Adrenal gland (tissue), 12 donors: ENCODE data around the gene MAP2K4. TPM values are rescaled to one million over a fixed set of nuclear protein-coding genes. Genes with fewer than 3 reads are reported as not detected.

Source experiments
- DNase-seq, 7 donors: peaks; one replicate each; pipeline ENCODE4 v3.0.0-alpha.2; 2019 to 2020
- H3K27ac ChIP-seq, 5 donors: fragments of 200-600 bp; sonication (generic) in 4 of 5; 1 replicate in 3 of 5; 2 replicates in 2 of 5; pipeline versions ENCODE4 v1.5.1 to v1.8.0; 2016 to 2020; ENCODE audit warnings: mild to moderate bottlenecking in 1 of 5
- H3K27me3 ChIP-seq: fragments of 200-600 bp; 2 replicates; pipeline ENCODE4 v1.8.0; 2021
- H3K36me3 ChIP-seq, 2 donors: fragments of 200-600 bp; replicated peaks in 1 of 2; 1 replicate in 1 of 2; 2 replicates in 1 of 2; pipeline versions ENCODE4 v1.5.1 to v1.8.0; 2018 to 2022
- H3K4me1 ChIP-seq, 2 donors: fragments of 200-600 bp; replicated peaks in 1 of 2; 1 replicate in 1 of 2; 2 replicates in 1 of 2; pipeline versions ENCODE4 v1.5.1 to v1.8.0; 2018 to 2021
- H3K4me3 ChIP-seq, 4 donors: fragments of 200-600 bp; sonication (generic) in 3 of 4; one replicate each; pipeline ENCODE4 v1.5.1; 2016 to 2018
- H3K9me3 ChIP-seq, 3 donors: fragments of 200-600 bp; sonication (generic) in 1 of 3; replicated peaks in 1 of 3; 1 replicate in 2 of 3; 2 replicates in 1 of 3; pipeline versions ENCODE4 v1.5.1 to v1.8.0; 2016 to 2021
- POLR2A ChIP-seq, 2 donors: fragments of 450-650 bp; IDR thresholded peaks; one replicate each; pipeline ENCODE4 v1.6.1; 2017; ENCODE audit warnings: antibody characterized with exemption in 2 of 2, mild to moderate bottlenecking in 2 of 2, moderate library complexity in 1 of 2
- WGBS, 4 donors: extraction: QIAGEN DNeasy Blood & Tissue Kit in 2 of 4; methylation state at CpG; one replicate each; pipeline versions ENCODE4 v1.1.5 to v1.1.7; 2013 to 2017; 5-methylcytosine and 5-hydroxymethylcytosine counted together
- intact Hi-C, 2 donors: fragments of 100-400 bp; cut with DNase I; formaldehyde crosslinking; loops; one replicate each; pipeline versions ENCODE4 v1.14.1 to v1.15.0; 2022 to 2023
- polyA plus RNA-seq, 3 donors: library from polyadenylated mRNA; stranded (reverse); fragments of 200-250 nt in 2 of 3; fragments of 350-450 nt in 1 of 3; fragmentation: Illumina TruSeq in 1 of 3; extraction: RNeasy Lipid Tissue Mini Kit (QIAGEN cat#74804) in 1 of 3; gene quantifications; one replicate each; pipeline ENCODE4 v1.2.3, GENCODE V29; 2013 to 2014
- total RNA-seq, 9 donors: library from RNA; depleted of rRNA in 4 of 9; stranded (reverse); fragments of >200 nt in 4 of 9; fragments of 120-200 nt in 1 of 9; fragmentation: NEBNext Ultra II Directional in 1 of 9; extraction: Animal tissue kit (Norgen Biotek cat#: 25700) in 1 of 9; gene quantifications; one replicate each; pipeline versions ENCODE4 v1.1.0 to v1.2.4, GENCODE V29; 2013 to 2023
- TF ChIP-seq, protein P1 (sequence below), 6 experiments: fragments of 450-650 bp in 4 of 6; fragments of 200-600 bp in 2 of 6; sonication (generic) in 1 of 6; IDR thresholded peaks; 1 replicate in 5 of 6; 2 replicates in 1 of 6; pipeline versions ENCODE4 v1.5.1 to v1.8.0; 2016 to 2021; ENCODE audit warnings: antibody characterized with exemption in 6 of 6, mild to moderate bottlenecking in 2 of 6, moderate library complexity in 1 of 6
- donor health status: healthy with polysubstance abuse.
- donor health status: Bipolar disorder and iron deficiency.
- donor health status: DM: yes; HTN: yes; CAD: no.
- donor health status: DM: no; HTN: no; CAD: no.
- donor health status: DM: no; HTN: no; CAD: no.
- donor health status: DM: yes; HTN: yes; CAD: no.

The MAP2K4 gene
- total and polyA plus RNA-seq, 12 donors, result 12.5 to 55.7 (median 32.0) TPM

DNA sequence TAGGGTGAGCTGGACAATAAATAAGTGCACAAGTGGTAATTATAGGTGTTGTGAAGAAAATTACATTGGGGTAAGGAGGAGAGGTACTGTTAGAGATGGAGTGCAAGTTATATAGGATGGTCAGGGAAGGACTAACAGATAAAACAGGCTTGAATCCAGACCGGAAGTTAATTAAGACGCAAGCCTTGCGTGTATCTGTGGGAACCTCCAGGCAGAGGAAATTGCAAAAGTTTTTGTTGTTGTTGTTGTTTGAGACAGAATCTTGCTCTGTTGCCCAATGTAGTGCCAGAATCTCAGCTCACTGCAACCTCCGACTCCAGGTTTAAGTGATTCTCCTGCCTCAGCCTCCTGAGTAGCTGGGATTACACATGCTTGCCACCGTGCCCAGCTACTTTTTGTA is 21.0 kb upstream of the MAP2K4 start:
- intact Hi-C loops, result no loop called here
- no peaks in the 10 kb centered on the region for H3K36me3 ChIP-seq

DNA sequence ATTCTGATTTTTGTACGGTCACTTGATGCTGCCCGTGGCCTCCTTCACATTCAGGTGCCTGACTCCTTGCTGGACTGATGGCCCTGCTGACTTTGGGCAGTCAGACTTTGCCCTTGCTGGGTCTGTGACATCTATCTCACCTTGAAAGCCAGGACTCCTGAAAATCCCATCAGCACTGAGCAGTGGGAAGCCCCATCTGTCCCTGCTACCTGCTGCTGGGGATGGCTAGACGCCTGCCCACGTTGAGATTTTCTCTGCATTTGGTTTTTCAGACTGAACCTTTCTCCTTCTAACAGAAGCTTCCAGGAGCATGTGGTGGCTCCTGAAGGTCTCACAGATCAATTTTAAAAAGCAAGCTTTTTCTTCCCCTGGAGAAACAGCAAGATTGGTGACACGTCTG is 13.2 kb upstream of the MAP2K4 start:
- DNase-seq, result no peak
- H3K9me3 ChIP-seq, result no peaks in the 10 kb centered on the region
- no peaks in the 10 kb centered on the region for H3K36me3 ChIP-seq
- WGBS, 4 donors, result 79 to 92% (median 90%) methylated on average over 5 of the region's 5 CpGs
- no peaks in the 10 kb centered on the region for H3K4me1 ChIP-seq
- H3K27ac ChIP-seq, result no peak overlapping the region
- TF ChIP-seq POLR2A (IDR thresholded peaks at IDR 0.05), result no peak
- TF ChIP-seq, protein P1, sequence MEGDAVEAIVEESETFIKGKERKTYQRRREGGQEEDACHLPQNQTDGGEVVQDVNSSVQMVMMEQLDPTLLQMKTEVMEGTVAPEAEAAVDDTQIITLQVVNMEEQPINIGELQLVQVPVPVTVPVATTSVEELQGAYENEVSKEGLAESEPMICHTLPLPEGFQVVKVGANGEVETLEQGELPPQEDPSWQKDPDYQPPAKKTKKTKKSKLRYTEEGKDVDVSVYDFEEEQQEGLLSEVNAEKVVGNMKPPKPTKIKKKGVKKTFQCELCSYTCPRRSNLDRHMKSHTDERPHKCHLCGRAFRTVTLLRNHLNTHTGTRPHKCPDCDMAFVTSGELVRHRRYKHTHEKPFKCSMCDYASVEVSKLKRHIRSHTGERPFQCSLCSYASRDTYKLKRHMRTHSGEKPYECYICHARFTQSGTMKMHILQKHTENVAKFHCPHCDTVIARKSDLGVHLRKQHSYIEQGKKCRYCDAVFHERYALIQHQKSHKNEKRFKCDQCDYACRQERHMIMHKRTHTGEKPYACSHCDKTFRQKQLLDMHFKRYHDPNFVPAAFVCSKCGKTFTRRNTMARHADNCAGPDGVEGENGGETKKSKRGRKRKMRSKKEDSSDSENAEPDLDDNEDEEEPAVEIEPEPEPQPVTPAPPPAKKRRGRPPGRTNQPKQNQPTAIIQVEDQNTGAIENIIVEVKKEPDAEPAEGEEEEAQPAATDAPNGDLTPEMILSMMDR (IDR thresholded peaks at IDR 0.05), result no peak
- H3K27me3 ChIP-seq, result no peaks in the 10 kb centered on the region
- H3K4me3 ChIP-seq, result no peak overlapping the region
- intact Hi-C loops, result no loop called here

More for the DNA sequence above, 21.0 kb upstream of the MAP2K4 start:
- no peak overlapping the region for H3K4me3 ChIP-seq
- no peaks in the 10 kb centered on the region for H3K9me3 ChIP-seq
- no peaks in the 10 kb centered on the region for H3K27me3 ChIP-seq
- H3K4me1 ChIP-seq, result peaks cover 0 to 15% of the 10 kb centered on the region in 2 donors
- WGBS, 4 donors, result 84 to 90% (median 87%) methylated on average over 5 of the region's 5 CpGs
- DNase-seq, result no peak
- no peak overlapping the region for H3K27ac ChIP-seq
- no peak for TF ChIP-seq POLR2A (IDR thresholded peaks at IDR 0.05)
- TF ChIP-seq, protein P1 (IDR thresholded peaks at IDR 0.05), result no peak

DNA sequence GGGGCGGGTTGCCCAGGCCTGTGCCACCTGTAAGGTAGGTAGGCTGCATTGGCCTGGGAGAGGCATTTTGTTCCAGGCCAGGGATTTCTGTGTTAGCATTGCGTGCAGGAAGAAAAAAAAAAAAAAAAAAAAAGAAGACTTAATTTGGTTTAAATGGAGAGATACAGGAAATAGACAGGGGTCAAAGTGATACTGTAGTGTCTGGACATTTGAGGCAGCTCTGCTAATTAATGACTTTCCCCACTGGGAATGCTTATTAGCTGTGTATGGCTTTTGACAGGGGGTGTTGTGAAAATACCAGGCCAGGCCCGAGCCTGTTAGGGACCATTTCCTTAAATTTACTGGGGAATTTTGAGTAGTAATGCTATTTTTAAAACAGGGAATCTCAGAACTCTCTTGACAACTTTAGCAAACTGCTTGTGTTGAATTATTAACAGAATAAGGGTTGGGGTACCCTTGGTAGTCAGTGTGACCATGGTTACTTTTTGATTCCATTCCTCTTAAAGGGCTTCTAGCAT is 1.0 kb downstream of the MAP2K4 start:
- H3K36me3 ChIP-seq, result no peaks in the 10 kb centered on the region
- WGBS, 4 donors, result 0 to 2% (median 2%) methylated on average over 3 of the region's 3 CpGs
- intact Hi-C loops, result loop anchor here in 1 of 2 donors (10.0 kb wide), 1 partner anchor 93 kb away; no protein-coding TSS in a partner anchor
- TF ChIP-seq POLR2A (IDR thresholded peaks at IDR 0.05), result no peak
- TF ChIP-seq, protein P1 (IDR thresholded peaks at IDR 0.05), result no peak
- H3K4me3 ChIP-seq, result peak overlapping the region in 3 of 4 donors; percentile 81 to 99 (median 88)
- DNase-seq, result no peak
- no peaks in the 10 kb centered on the region for H3K9me3 ChIP-seq
- H3K27me3 ChIP-seq, result no peaks in the 10 kb centered on the region
- peak overlapping the region in 3 of 5 donors; percentile 86 to 95 (median 93) for H3K27ac ChIP-seq
- H3K4me1 ChIP-seq, result peaks cover 12 to 39% of the 10 kb centered on the region in 2 donors

DNA sequence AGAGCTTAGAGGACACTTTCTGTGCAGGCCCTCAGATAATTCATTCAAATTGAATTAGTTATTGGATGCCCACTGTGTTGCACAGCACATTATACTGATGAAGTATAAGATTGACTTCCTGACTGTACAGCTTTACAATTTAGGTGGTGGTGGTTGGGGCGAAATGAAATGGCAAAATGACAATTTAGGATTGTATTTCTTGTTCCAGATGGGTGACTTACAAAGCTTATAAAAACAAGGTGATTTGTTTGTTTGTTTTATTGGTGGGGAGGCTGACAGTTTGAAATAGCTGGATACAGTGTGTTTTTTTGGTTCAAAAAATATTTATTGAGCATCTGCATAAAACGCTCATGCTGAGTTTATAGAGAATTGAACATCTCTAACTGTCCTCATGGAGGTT is 1.6 kb downstream of the MAP2K4 start:
- 84 to 90% (median 88%) methylated on average over 2 of the region's 2 CpGs for WGBS, 4 donors
- no peak for DNase-seq
- no peak overlapping the region for H3K27ac ChIP-seq
- H3K27me3 ChIP-seq, result no peaks in the 10 kb centered on the region
- TF ChIP-seq POLR2A (IDR thresholded peaks at IDR 0.05), result no peak
- TF ChIP-seq, protein P1 (IDR thresholded peaks at IDR 0.05), result no peak
- H3K4me1 ChIP-seq, result peaks cover 12 to 39% of the 10 kb centered on the region in 2 donors
- H3K36me3 ChIP-seq, result no peaks in the 10 kb centered on the region
- H3K9me3 ChIP-seq, result no peaks in the 10 kb centered on the region
- intact Hi-C loops, result loop anchor here in 1 of 2 donors (10.0 kb wide), 1 partner anchor 92 kb away; no protein-coding TSS in a partner anchor
- peak overlapping the region in 1 of 4 donors; percentile 99 for H3K4me3 ChIP-seq
